H1 (cell line): ENCODE results near the gene ZBP1. TPM values are rescaled to one million over a fixed set of nuclear protein-coding genes. Genes with fewer than 3 reads are reported as not detected.

Source experiments
- GABPA ChIP-seq: IDR thresholded peaks from 2 replicates; pipeline ENCODE4 v1.6.1; 2011; ENCODE audit warnings: mild to moderate bottlenecking, low read length, moderate library complexity, borderline replicate concordance; ENCODE audit not compliant: insufficient read depth
- polyA plus RNA-seq, 7 experiments: library from polyadenylated mRNA; depleted of rRNA in 3 of 7; stranded (reverse) in 5 of 7; unstranded in 2 of 7; fragments of >200 nt in 5 of 7; fragments of 200-250 nt in 2 of 7; gene quantifications; 1 replicate in 5 of 7; 2 replicates in 1 of 7; 4 replicates in 1 of 7; pipeline versions ENCODE4 v1.2.1 to v1.2.3, GENCODE V29; 2011 to 2013; ENCODE audit warnings: missing spikeins in 2 of 7, mixed read lengths in 2 of 7
- total RNA-seq: library from RNA; stranded (reverse); fragmentation: NEBNext Ultra II Directional; extraction: Animal tissue kit (Norgen Biotek cat#: 25700); gene quantifications from 2 replicates; pipeline ENCODE4 v1.2.1, GENCODE V29; 2021

The ZBP1 gene
- total and polyA plus RNA-seq, 2 of the 8 experiments (the other 6 are each of a cell fraction or from before 2014, with no cell fraction given) = not detected

DNA sequence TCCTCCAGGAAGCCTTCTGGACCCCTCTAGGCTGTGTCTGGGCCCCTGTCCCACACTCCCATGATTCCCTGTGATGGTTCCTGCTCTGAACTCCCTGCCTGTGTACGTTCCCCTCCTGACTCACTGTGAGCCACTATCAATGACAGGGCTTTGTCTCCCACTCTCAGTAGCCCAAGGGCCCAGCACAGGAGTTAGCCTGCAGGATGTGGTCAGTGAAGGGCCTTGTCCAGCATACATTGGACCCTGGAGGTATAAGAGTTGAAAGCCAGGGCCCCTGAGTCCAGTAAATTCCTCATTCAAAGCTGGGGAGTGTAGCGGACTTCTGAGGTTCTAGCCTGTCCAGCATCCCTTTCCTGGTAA is 19.0 kb downstream of the ZBP1 start (continued):
- no peak for TF ChIP-seq GABPA
